Lung (tissue), 12 donors: ENCODE data around the gene PRRT2. TPM values are rescaled to one million over a fixed set of nuclear protein-coding genes. Genes with fewer than 3 reads are reported as not detected.
A peak's percentile ranks its signal among the peaks of the same experiment; 100 is the strongest.

Source experiments
- ATAC-seq: fragments of 200-7000 bp; cut with Tn5 transposase; one replicate; pipeline ENCODE4 v1.9.1; 2020; ENCODE audit warnings: moderate number of reproducible peaks; ENCODE audit not compliant: insufficient read depth, low FRiP score
- DNase-seq, 3 donors: peaks; one replicate each; pipeline ENCODE4 v3.0.0-alpha.2; 2013 to 2017
- H3K27ac ChIP-seq, 2 donors: one replicate each; pipeline ENCODE4 v1.5.1; 2013; ENCODE audit warnings: mild to moderate bottlenecking in 2 of 2, moderate library complexity in 2 of 2, control low read depth in 1 of 2, inconsistent platforms in 1 of 2, low read depth in 1 of 2, low read length in 1 of 2
- H3K27me3 ChIP-seq, 3 donors: one replicate each; pipeline ENCODE4 v1.5.1; 2013; ENCODE audit warnings: low read length in 2 of 3; ENCODE audit not compliant: control insufficient read depth in 3 of 3, insufficient read depth in 3 of 3
- H3K36me3 ChIP-seq, 4 donors: one replicate each; pipeline ENCODE4 v1.5.1; 2013; ENCODE audit warnings: low read length in 4 of 4, mild to moderate bottlenecking in 1 of 4, moderate library complexity in 1 of 4; ENCODE audit not compliant: control insufficient read depth in 4 of 4, insufficient read depth in 4 of 4
- H3K4me1 ChIP-seq, 5 donors: one replicate each; pipeline ENCODE4 v1.5.1; 2013; ENCODE audit warnings: low read length in 5 of 5, mild to moderate bottlenecking in 2 of 5, moderate library complexity in 1 of 5; ENCODE audit not compliant: control insufficient read depth in 5 of 5, insufficient read depth in 5 of 5
- H3K4me3 ChIP-seq: one replicate; pipeline ENCODE4 v1.5.1; 2013; ENCODE audit warnings: mild to moderate bottlenecking, control low read depth, moderate library complexity
- H3K9ac ChIP-seq, 2 donors: one replicate each; pipeline ENCODE4 v1.5.1; 2013; ENCODE audit warnings: low read length in 2 of 2, control low read depth in 1 of 2; ENCODE audit not compliant: insufficient read depth in 1 of 2
- H3K9me3 ChIP-seq, 4 donors: one replicate each; pipeline ENCODE4 v1.5.1; 2013; ENCODE audit warnings: low read length in 3 of 4, mild to moderate bottlenecking in 1 of 4, moderate library complexity in 1 of 4; ENCODE audit not compliant: control insufficient read depth in 4 of 4, insufficient read depth in 3 of 4
- WGBS, 2 donors: extraction: QIAGEN DNeasy Blood & Tissue Kit; methylation state at CpG; one replicate each; pipeline ENCODE4 v1.1.7; 2013; 5-methylcytosine and 5-hydroxymethylcytosine counted together
- polyA plus RNA-seq, 2 donors: library from polyadenylated mRNA; stranded (reverse); fragments of 200-250 nt; gene quantifications; one replicate each; pipeline ENCODE4 v1.2.1, GENCODE V29; 2013
- total RNA-seq, 2 donors: library from RNA; depleted of rRNA in 1 of 2; stranded (reverse); fragments of >200 nt in 1 of 2; gene quantifications; one replicate each; pipeline ENCODE4 v1.2.1, GENCODE V29; 2014 to 2021
- TF ChIP-seq, protein P1 (sequence below): IDR thresholded peaks from 2 replicates; pipeline ENCODE4 v1.5.1; 2012; ENCODE audit warnings: mild to moderate bottlenecking; ENCODE audit errors: control extremely low read depth, extremely low read depth
- donor health status: control.
- donor health status: control.
- donor health status: Bipolar disorder and iron deficiency.
- donor health status: healthy.
- donor health status: DM: yes; HTN: yes; CAD: no.

The PRRT2 gene
- total and polyA plus RNA-seq, 4 donors = 0.49 to 6.5 (median 1.5) TPM

DNA sequence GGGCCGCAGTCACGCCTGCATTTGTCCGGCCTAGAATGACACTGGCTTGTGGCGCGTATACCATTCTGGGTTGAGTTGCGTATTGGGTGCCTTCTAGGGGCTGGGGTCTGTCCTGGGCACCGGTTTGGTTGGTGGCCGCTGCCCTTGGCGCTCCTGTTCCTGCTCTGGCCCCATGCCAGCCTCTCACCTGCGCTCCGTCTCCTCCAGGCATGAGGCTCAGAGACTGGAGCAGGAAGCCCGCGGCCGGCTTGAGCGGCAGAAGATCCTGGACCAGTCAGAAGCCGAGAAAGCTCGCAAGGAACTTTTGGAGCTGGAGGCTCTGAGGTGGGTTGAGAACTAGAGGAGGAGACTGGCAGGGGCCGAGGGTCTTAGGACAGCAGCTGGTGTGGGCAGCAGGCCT lies 33.7 kb downstream of the PRRT2 start:
- no peaks in the 10 kb centered on the region for H3K9me3 ChIP-seq
- no peak overlapping the region for H3K4me3 ChIP-seq
- ATAC-seq (no peak), DNase-seq (no peak)
- H3K9ac ChIP-seq = no peak overlapping the region
- TF ChIP-seq, protein P1, sequence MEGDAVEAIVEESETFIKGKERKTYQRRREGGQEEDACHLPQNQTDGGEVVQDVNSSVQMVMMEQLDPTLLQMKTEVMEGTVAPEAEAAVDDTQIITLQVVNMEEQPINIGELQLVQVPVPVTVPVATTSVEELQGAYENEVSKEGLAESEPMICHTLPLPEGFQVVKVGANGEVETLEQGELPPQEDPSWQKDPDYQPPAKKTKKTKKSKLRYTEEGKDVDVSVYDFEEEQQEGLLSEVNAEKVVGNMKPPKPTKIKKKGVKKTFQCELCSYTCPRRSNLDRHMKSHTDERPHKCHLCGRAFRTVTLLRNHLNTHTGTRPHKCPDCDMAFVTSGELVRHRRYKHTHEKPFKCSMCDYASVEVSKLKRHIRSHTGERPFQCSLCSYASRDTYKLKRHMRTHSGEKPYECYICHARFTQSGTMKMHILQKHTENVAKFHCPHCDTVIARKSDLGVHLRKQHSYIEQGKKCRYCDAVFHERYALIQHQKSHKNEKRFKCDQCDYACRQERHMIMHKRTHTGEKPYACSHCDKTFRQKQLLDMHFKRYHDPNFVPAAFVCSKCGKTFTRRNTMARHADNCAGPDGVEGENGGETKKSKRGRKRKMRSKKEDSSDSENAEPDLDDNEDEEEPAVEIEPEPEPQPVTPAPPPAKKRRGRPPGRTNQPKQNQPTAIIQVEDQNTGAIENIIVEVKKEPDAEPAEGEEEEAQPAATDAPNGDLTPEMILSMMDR = no peak
- H3K27me3 ChIP-seq = no peaks in the 10 kb centered on the region
- WGBS, 2 donors = 76 to 90% methylated on average over 18 of the region's 18 CpGs
- peaks cover 0 to 65% (median 6%) of the 10 kb centered on the region in 4 donors for H3K36me3 ChIP-seq
- peaks cover 0 to 12% (median 0%) of the 10 kb centered on the region in 5 donors for H3K4me1 ChIP-seq
- peak overlapping the region in 1 of 2 donors; percentile 27 for H3K27ac ChIP-seq

DNA sequence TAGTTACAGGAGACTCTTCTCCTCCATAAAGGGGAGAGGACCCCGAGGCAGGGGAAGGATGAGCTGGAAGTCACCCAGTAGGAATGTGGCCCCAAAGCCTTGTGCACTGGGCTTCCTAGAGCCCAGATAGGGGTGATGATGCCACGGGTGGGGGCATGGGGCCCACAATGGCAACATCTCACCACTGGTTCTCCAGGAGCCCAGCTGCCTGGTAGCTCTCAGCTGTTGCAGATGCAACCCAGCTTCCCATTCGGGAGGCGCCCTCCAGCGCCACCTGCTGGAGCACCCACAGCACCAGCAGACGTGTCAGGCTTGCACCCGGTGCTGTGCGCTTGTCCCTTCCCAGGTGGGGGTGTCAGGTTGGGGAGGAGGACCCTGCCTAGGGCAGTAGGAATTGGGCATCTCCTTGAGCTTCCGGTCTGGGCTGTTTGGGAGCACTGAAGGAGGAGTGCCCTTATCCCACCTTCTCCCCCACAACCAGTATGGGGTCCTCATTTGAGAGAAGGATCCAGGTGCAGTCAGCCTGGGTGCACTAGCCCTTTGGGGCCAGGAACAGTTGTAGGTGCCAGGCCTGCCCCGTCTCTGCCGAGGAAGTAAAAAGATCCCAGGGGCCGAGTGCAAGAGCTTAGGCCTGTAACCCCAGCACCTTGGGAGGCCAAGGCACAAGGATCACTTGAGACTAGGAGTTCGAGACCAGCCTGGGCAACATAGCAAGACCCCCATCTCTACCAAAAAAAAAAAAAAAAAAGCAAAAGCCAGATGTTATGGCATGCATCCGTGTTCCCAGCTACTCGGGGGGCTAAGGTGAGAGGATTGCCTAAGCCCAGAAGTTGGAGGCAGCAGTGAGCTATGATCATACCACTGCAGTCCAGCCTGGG lies 36.7 kb downstream of the PRRT2 start:
- TF ChIP-seq, protein P1 = peak; percentile 70
- no peak overlapping the region for H3K9ac ChIP-seq
- WGBS, 2 donors = 46 to 47% methylated on average over 15 of the region's 15 CpGs
- H3K9me3 ChIP-seq = no peaks in the 10 kb centered on the region
- DNase-seq (peak; percentile 34 to 55 (median 45)), ATAC-seq (peak; percentile 55)
- H3K36me3 ChIP-seq = peaks cover 0 to 42% (median 4%) of the 10 kb centered on the region in 4 donors
- no peak overlapping the region for H3K27ac ChIP-seq
- H3K4me3 ChIP-seq = no peak overlapping the region
- peaks cover 0 to 12% (median 3%) of the 10 kb centered on the region in 5 donors for H3K4me1 ChIP-seq
- H3K27me3 ChIP-seq = no peaks in the 10 kb centered on the region

DNA sequence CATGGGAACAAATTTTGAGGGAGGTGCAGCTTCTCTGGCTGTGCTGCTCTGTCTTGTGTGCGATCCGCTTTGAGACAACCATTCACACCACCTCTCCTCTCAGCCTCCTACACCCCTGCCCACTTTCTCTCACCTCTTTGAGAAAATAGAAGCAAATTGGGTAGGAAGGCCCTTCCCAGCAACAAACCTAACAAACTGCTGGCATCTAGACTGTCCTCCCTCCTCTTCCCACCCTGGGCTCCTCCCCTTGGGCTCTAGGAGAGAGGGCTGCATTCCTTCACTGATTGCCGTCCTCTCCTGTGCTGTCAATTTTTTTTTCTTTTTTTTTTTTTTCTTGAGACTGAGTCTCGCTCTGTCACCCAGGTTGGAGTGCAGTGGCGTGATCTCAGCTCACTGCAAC lies 37.5 kb downstream of the PRRT2 start:
- Histone ChIP-seq H3K27me3 (no peaks in the 10 kb centered on the region), H3K9ac (no peak overlapping the region), H3K4me3 (no peak overlapping the region), H3K4me1 (peaks cover 0 to 12% (median 2%) of the 10 kb centered on the region in 5 donors), H3K36me3 (peaks cover 0 to 34% (median 4%) of the 10 kb centered on the region in 4 donors), H3K9me3 (no peaks in the 10 kb centered on the region), H3K27ac (no peak overlapping the region)
- ATAC-seq (no peak), DNase-seq (peak in 2 of 3 donors; percentile 20 to 30)
- TF ChIP-seq, protein P1 = no peak
- WGBS, 2 donors = 59 to 81% methylated on average over 5 of the region's 5 CpGs
